HepG2 (cell line): ENCODE results near the gene SFI1. TPM values are rescaled to one million over a fixed set of nuclear protein-coding genes. Genes with fewer than 3 reads are reported as not detected.
A peak's percentile ranks its signal among the peaks of the same experiment; 100 is the strongest.

Experiments used
- CENPBD1 ChIP-seq: sonication (generic); formaldehyde crosslinking; IDR thresholded peaks from 2 replicates; pipeline ENCODE4 v1.8.0; 2022; ENCODE audit warnings: missing genetic modification reagents, low read depth, mild to moderate bottlenecking, borderline replicate concordance
- MNT ChIP-seq: fragments of 450-650 bp; IDR thresholded peaks from 2 replicates; pipeline ENCODE4 v1.6.1; 2016
- PRDM10 ChIP-seq: sonication (generic); formaldehyde crosslinking; IDR thresholded peaks from 2 replicates; pipeline ENCODE4 v1.4.0; 2020; ENCODE audit warnings: low read depth, missing genetic modification reagents
- REL ChIP-seq: sonication (generic); formaldehyde crosslinking; conservative IDR thresholded peaks from 2 replicates; pipeline ENCODE4 v1.8.0; 2022; ENCODE audit warnings: mild to moderate bottlenecking, missing genetic modification reagents, moderate library complexity
- TBX2 ChIP-seq: sonication (generic); formaldehyde crosslinking; IDR thresholded peaks from 2 replicates; pipeline ENCODE4 v1.5.0; 2020; ENCODE audit warnings: missing genetic modification reagents, mild to moderate bottlenecking, borderline replicate concordance
- TFDP2 ChIP-seq: sonication (generic); formaldehyde crosslinking; IDR thresholded peaks from 2 replicates; pipeline ENCODE4 v1.4.0; 2020; ENCODE audit warnings: missing genetic modification reagents
- ZBTB44 ChIP-seq: sonication (generic); formaldehyde crosslinking; IDR thresholded peaks from 2 replicates; pipeline ENCODE4 v1.4.0; 2020; ENCODE audit warnings: missing genetic modification reagents
- ZBTB7A ChIP-seq: sonication (generic); formaldehyde crosslinking; IDR thresholded peaks from 2 replicates; pipeline ENCODE4 v1.8.0; 2022; ENCODE audit warnings: mild to moderate bottlenecking, missing genetic modification reagents
- ZKSCAN1 ChIP-seq: fragments of 150-350 bp; IDR thresholded peaks from 2 replicates; pipeline ENCODE4 v1.6.1; 2014; ENCODE audit warnings: low read length
- ZKSCAN8 ChIP-seq: IDR thresholded peaks from 2 replicates; pipeline ENCODE4 v1.6.1; 2016; ENCODE audit warnings: borderline replicate concordance, missing genetic modification reagents, missing compliant biosample characterization
- ZMAT5 ChIP-seq: sonication (generic); formaldehyde crosslinking; IDR thresholded peaks from 2 replicates; pipeline ENCODE4 v1.5.0; 2020; ENCODE audit warnings: mild to moderate bottlenecking, low read depth, missing genetic modification reagents, borderline replicate concordance
- ZNF607 ChIP-seq: sonication (generic); formaldehyde crosslinking; IDR thresholded peaks from 2 replicates; pipeline ENCODE4 v1.5.1; 2020; ENCODE audit warnings: missing genetic modification reagents, mild to moderate bottlenecking, borderline replicate concordance
- ZNF639 ChIP-seq: conservative IDR thresholded peaks from 2 replicates; pipeline ENCODE4 v1.6.1; 2018; ENCODE audit warnings: missing genetic modification reagents
- polyA plus RNA-seq, 8 experiments: library from polyadenylated mRNA; depleted of rRNA in 3 of 8; stranded (reverse) in 7 of 8; unstranded in 1 of 8; fragments of >200 nt; fragmentation: Illumina TruSeq in 4 of 8; extraction: Trizol in 4 of 8; gene quantifications; 2 replicates each; pipeline versions ENCODE4 v1.2.1 to v1.2.3, GENCODE V29; 2011 to 2016; ENCODE audit warnings: low read depth in 4 of 8, missing spikeins in 1 of 8, mixed read lengths in 1 of 8; ENCODE audit not compliant: insufficient read depth in 1 of 8
- total RNA-seq, 5 experiments: library from RNA; depleted of rRNA; stranded (reverse); fragments of >200 nt; fragmentation: Illumina TruSeq; extraction: Trizol; gene quantifications; 2 replicates each; pipeline ENCODE4 v1.2.3, GENCODE V29; 2016; ENCODE audit warnings: low read depth in 1 of 5

The SFI1 gene
- total and polyA plus RNA-seq, 2 of the 13 experiments (the other 11 are each of a cell fraction or from before 2014, with no cell fraction given) = 20.5 to 40.1 TPM

- TF ChIP-seq PRDM10 (no peak), ZNF607 (CRISPR knock-in tag) (no peak), ZBTB44 (CRISPR knock-in tag) (no peak), ZKSCAN1 (no peak), ZKSCAN8 (CRISPR knock-in tag) (no peak), REL (CRISPR knock-in tag) (no peak), TBX2 (CRISPR knock-in tag) (peak; percentile 59), ZMAT5 (CRISPR knock-in tag) (no peak), CENPBD1 (no peak), MNT (no peak), TFDP2 (no peak), ZBTB7A (no peak), ZNF639 (CRISPR knock-in tag) (no peak)
These were observed 150.1 kb downstream of the SFI1 start (continued) for GRCh38 chr22:31646186-31647019.
